ENCODE measurements around the gene CFAP74.

CFAP74 gene

DNA sequence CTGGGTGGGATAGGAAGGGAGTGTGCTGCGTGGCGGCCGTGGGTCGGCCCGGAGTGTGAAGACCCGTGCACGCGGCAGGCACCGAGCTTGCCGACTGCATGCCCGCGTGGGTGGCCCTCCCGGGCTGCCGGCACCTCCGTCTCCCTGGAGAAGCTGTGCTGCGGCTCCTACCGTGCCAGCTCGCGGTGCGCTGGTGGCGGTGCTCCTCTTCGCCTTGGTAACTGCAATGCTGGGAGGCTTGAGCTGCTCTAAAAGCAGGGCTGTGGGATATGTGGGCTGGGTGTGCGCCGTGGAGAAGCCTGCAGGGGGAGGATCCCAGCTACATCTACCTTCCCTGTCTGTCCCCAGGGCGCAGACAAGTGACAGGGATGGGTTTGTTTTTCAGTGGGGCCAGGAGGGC, 18.0 kb upstream of the CFAP74 start:
- TF ChIP-seq, protein P1, sequence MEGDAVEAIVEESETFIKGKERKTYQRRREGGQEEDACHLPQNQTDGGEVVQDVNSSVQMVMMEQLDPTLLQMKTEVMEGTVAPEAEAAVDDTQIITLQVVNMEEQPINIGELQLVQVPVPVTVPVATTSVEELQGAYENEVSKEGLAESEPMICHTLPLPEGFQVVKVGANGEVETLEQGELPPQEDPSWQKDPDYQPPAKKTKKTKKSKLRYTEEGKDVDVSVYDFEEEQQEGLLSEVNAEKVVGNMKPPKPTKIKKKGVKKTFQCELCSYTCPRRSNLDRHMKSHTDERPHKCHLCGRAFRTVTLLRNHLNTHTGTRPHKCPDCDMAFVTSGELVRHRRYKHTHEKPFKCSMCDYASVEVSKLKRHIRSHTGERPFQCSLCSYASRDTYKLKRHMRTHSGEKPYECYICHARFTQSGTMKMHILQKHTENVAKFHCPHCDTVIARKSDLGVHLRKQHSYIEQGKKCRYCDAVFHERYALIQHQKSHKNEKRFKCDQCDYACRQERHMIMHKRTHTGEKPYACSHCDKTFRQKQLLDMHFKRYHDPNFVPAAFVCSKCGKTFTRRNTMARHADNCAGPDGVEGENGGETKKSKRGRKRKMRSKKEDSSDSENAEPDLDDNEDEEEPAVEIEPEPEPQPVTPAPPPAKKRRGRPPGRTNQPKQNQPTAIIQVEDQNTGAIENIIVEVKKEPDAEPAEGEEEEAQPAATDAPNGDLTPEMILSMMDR (conservative IDR thresholded peaks at IDR 0.05; ENCODE audit: low read length): no peak
- no peak for TF ChIP-seq EZH2phosphoT487 (IDR thresholded peaks at IDR 0.05; ENCODE audit: borderline replicate concordance)
- no peaks in the 10 kb centered on the region for H3K27me3 ChIP-seq (ENCODE audit: insufficient read depth, low read length, poor library complexity, severe bottlenecking)
- H2AFZ ChIP-seq (ENCODE audit: low read length): no peak overlapping the region
- no peaks in the 10 kb centered on the region for H3K9me2 ChIP-seq (replicated peaks; ENCODE audit: low read depth, low read length)
- no peak overlapping the region for H3K9ac ChIP-seq (ENCODE audit: low read depth, low read length, poor library complexity, severe bottlenecking)
- H3K79me2 ChIP-seq (ENCODE audit: insufficient read depth, low read length): no peaks in the 10 kb centered on the region
- H4K20me1 ChIP-seq (ENCODE audit: insufficient read depth, low read length, poor library complexity, severe bottlenecking): no peaks in the 10 kb centered on the region
- no peak overlapping the region for H3K4me3 ChIP-seq (ENCODE audit: low read length, poor library complexity, severe bottlenecking)
- H3K36me3 ChIP-seq (ENCODE audit: insufficient read depth, low read length): no peaks in the 10 kb centered on the region
- no peak overlapping the region for H3K4me2 ChIP-seq (ENCODE audit: low read depth, low read length, poor library complexity, severe bottlenecking)
- H3K9me3 ChIP-seq (ENCODE audit: insufficient read depth, low read depth, low read length): no peaks in the 10 kb centered on the region
- no peaks in the 10 kb centered on the region for H3F3A ChIP-seq (ENCODE audit: low read depth)
- H3K4me1 ChIP-seq (ENCODE audit: insufficient read depth, low read length, poor library complexity, severe bottlenecking): no peaks in the 10 kb centered on the region

DNA sequence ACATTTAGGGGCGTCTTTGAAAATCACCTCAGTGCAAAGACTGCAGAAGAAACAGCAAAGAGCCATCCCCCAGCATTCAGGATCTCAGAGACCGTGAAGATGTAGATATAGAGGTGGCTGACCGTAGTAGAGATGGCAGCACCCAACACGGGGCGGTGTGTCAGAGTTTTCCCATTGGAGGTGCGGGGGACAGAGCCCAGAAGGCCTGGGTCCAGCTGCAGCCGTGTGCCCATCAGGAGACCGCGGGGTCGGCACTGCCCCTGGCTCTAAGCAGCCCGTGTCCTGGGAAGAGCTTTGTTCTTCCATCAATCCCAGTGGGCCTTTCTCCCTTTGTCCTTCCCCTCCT, 16.7 kb upstream of the CFAP74 start:
- H3F3A ChIP-seq (ENCODE audit: low read depth): no peaks in the 10 kb centered on the region
- H3K4me3 ChIP-seq (ENCODE audit: low read length, poor library complexity, severe bottlenecking): no peak overlapping the region
- H3K4me1 ChIP-seq (ENCODE audit: insufficient read depth, low read length, poor library complexity, severe bottlenecking): no peaks in the 10 kb centered on the region
- no peaks in the 10 kb centered on the region for H3K36me3 ChIP-seq (ENCODE audit: insufficient read depth, low read length)
- H3K9me3 ChIP-seq (ENCODE audit: insufficient read depth, low read depth, low read length): no peaks in the 10 kb centered on the region
- TF ChIP-seq, protein P1 (conservative IDR thresholded peaks at IDR 0.05; ENCODE audit: low read length): no peak
- no peak for TF ChIP-seq EZH2phosphoT487 (IDR thresholded peaks at IDR 0.05; ENCODE audit: borderline replicate concordance)
- H3K79me2 ChIP-seq (ENCODE audit: insufficient read depth, low read length): no peaks in the 10 kb centered on the region
- no peaks in the 10 kb centered on the region for H4K20me1 ChIP-seq (ENCODE audit: insufficient read depth, low read length, poor library complexity, severe bottlenecking)
- no peak overlapping the region for H2AFZ ChIP-seq (ENCODE audit: low read length)
- H3K27me3 ChIP-seq (ENCODE audit: insufficient read depth, low read length, poor library complexity, severe bottlenecking): no peaks in the 10 kb centered on the region
- no peak overlapping the region for H3K9ac ChIP-seq (ENCODE audit: low read depth, low read length, poor library complexity, severe bottlenecking)
- H3K9me2 ChIP-seq (replicated peaks; ENCODE audit: low read depth, low read length): no peaks in the 10 kb centered on the region
- no peak overlapping the region for H3K4me2 ChIP-seq (ENCODE audit: low read depth, low read length, poor library complexity, severe bottlenecking)

DNA sequence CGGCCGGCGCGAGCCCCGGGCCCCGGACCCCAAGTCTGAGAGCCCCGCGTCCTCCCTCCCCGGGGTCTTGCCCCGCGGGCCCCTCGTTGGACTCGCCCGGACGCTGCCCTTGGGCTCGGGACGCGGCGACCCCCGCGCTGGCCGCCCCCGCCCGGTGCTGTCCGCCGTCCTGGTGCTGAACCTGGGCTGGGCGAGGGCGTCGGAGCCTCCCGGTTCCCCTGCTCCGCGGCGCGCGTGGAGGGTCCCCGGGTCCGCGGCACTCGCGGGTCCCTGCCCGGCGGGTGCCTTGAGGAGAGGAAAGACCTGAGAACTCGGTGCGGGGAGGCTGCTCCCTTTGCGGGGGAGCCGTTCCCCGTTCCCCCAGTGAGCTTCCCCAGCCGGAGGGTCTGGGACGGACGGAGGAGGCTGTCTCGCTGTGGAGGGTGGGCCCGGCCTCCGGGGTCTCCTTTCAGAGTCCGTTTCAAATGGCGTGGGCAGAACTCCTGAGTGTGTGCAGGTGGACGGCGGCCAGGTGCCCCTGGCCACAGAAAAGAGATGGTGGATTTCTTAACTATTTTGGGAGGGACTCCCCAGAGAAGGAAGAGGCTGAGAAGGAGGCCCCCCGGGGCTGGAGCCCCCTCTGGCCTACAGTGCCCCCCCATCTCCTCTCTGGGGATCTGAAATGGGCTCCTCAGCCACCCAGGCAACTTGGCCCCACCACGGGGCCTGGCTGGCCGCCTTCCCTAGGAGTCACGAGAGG, 16.2 kb upstream of the CFAP74 start:
- H3K36me3 ChIP-seq (ENCODE audit: insufficient read depth, low read length): no peaks in the 10 kb centered on the region
- no peak overlapping the region for H3K4me3 ChIP-seq (ENCODE audit: low read length, poor library complexity, severe bottlenecking)
- no peaks in the 10 kb centered on the region for H3K9me2 ChIP-seq (replicated peaks; ENCODE audit: low read depth, low read length)
- H4K20me1 ChIP-seq (ENCODE audit: insufficient read depth, low read length, poor library complexity, severe bottlenecking): no peaks in the 10 kb centered on the region
- H3K27me3 ChIP-seq (ENCODE audit: insufficient read depth, low read length, poor library complexity, severe bottlenecking): no peaks in the 10 kb centered on the region
- H3K9me3 ChIP-seq (ENCODE audit: insufficient read depth, low read depth, low read length): no peaks in the 10 kb centered on the region
- H3K4me2 ChIP-seq (ENCODE audit: low read depth, low read length, poor library complexity, severe bottlenecking): no peak overlapping the region
- H3F3A ChIP-seq (ENCODE audit: low read depth): no peaks in the 10 kb centered on the region
- H3K79me2 ChIP-seq (ENCODE audit: insufficient read depth, low read length): no peaks in the 10 kb centered on the region
- H2AFZ ChIP-seq (ENCODE audit: low read length): no peak overlapping the region
- H3K9ac ChIP-seq (ENCODE audit: low read depth, low read length, poor library complexity, severe bottlenecking): no peak overlapping the region
- TF ChIP-seq EZH2phosphoT487 (IDR thresholded peaks at IDR 0.05; ENCODE audit: borderline replicate concordance): no peak
- TF ChIP-seq, protein P1 (conservative IDR thresholded peaks at IDR 0.05; ENCODE audit: low read length): no peak
- no peaks in the 10 kb centered on the region for H3K4me1 ChIP-seq (ENCODE audit: insufficient read depth, low read length, poor library complexity, severe bottlenecking)
